Activated naive CD4-positive, alpha-beta T cell treated with anti-CD3 and anti-CD28 coated beads for 36 hours (primary cell): ENCODE data around the gene FASN. TPM values are rescaled to one million over a fixed set of nuclear protein-coding genes. Genes with fewer than 3 reads are reported as not detected.
A peak's percentile ranks its signal among the peaks of the same experiment; 100 is the strongest.

Source experiments
- CTCF ChIA-PET: fragments of 350-600 bp; sonication (Branson Sonifier 250); formaldehyde crosslinking; loops from one replicate; lab custom pipeline; 2021; ENCODE audit warnings: antibody characterized with exemption; lab: Charles Lee
- DNase-seq: peaks from one replicate; pipeline ENCODE4 v3.0.0-alpha.2; 2020
- H3K27ac Mint-ChIP-seq: one replicate; pipeline ENCODE4 v1.8.0; 2021; ENCODE audit warnings: mild to moderate bottlenecking, mixed read lengths
- H3K27me3 Mint-ChIP-seq: one replicate; pipeline ENCODE4 v1.8.0; 2021; ENCODE audit warnings: low read depth, mixed read lengths
- H3K36me3 Mint-ChIP-seq: one replicate; pipeline ENCODE4 v1.8.0; 2021; ENCODE audit warnings: low read depth, mixed read lengths
- H3K4me1 Mint-ChIP-seq: one replicate; pipeline ENCODE4 v1.8.0; 2021; ENCODE audit warnings: low read depth, mixed read lengths
- H3K4me3 Mint-ChIP-seq: one replicate; pipeline ENCODE4 v1.8.0; 2021; ENCODE audit warnings: mild to moderate bottlenecking, moderate library complexity, mixed read lengths
- H3K9me3 Mint-ChIP-seq: one replicate; pipeline ENCODE4 v1.8.0; 2021; ENCODE audit warnings: mixed read lengths
- intact Hi-C: fragments of 100-400 bp; cut with micrococcal nuclease; formaldehyde crosslinking; loops from one replicate; pipeline ENCODE4 v1.15.1; 2023
- total RNA-seq, 2 experiments: library from RNA; stranded (reverse); gene quantifications; one replicate each; pipeline ENCODE4 v1.2.3, GENCODE V29; 2021

FASN gene
- total RNA-seq, 2 experiments from 2014 or later = 183 to 195 TPM

GRCh38 chr17:82058855-82059249, 39.2 kb downstream of the FASN start:
- Mint-ChIP-seq H3K4me3 (no peak overlapping the region), H3K36me3 (peaks cover 2% of the 10 kb centered on the region), H3K4me1 (peaks cover 1% of the 10 kb centered on the region), H3K9me3 (no peaks in the 10 kb centered on the region), H3K27me3 (no peaks in the 10 kb centered on the region), H3K27ac (no peak overlapping the region)
- intact Hi-C loops = no loop called here
- DNase-seq = no peak
- CTCF ChIA-PET = no interaction called here

DNA sequence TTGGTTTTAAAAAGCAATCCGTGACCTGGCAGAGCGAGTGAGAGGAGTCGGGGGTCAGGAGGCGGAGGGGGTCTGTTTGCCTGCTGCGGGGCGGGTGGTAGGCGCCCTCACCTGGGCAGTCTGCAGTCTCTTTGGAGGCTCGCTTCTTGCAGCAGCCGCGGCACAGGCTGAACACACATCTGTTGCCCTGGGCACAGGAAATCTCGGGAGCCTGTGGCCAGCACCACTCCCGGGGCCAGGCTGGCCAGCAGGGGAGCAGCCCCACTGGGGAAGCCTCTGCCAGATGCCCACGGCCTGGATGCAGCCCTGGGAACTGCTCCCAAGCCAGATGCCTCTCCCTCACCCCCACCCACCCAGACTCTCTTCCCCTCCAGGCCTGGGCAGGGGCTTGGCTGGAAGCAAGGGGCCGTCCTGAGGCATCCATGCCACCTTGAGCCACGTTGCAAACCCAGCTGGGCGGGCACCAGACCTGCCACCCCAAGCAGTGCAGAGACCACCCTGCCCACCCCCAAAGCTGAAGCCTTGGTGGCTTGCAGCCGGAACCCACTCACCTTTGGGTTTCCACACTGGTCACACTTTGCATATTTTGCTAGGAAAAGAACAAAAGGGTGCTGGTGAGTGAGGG, 39.7 kb downstream of the FASN start:
- no peaks in the 10 kb centered on the region for H3K27me3 Mint-ChIP-seq
- H3K36me3 Mint-ChIP-seq = peaks cover 2% of the 10 kb centered on the region
- no peak for DNase-seq
- H3K27ac Mint-ChIP-seq = no peak overlapping the region
- H3K9me3 Mint-ChIP-seq = no peaks in the 10 kb centered on the region
- CTCF ChIA-PET = no interaction called here
- H3K4me3 Mint-ChIP-seq = no peak overlapping the region
- peaks cover 5% of the 10 kb centered on the region for H3K4me1 Mint-ChIP-seq
- intact Hi-C loops = no loop called here

DNA sequence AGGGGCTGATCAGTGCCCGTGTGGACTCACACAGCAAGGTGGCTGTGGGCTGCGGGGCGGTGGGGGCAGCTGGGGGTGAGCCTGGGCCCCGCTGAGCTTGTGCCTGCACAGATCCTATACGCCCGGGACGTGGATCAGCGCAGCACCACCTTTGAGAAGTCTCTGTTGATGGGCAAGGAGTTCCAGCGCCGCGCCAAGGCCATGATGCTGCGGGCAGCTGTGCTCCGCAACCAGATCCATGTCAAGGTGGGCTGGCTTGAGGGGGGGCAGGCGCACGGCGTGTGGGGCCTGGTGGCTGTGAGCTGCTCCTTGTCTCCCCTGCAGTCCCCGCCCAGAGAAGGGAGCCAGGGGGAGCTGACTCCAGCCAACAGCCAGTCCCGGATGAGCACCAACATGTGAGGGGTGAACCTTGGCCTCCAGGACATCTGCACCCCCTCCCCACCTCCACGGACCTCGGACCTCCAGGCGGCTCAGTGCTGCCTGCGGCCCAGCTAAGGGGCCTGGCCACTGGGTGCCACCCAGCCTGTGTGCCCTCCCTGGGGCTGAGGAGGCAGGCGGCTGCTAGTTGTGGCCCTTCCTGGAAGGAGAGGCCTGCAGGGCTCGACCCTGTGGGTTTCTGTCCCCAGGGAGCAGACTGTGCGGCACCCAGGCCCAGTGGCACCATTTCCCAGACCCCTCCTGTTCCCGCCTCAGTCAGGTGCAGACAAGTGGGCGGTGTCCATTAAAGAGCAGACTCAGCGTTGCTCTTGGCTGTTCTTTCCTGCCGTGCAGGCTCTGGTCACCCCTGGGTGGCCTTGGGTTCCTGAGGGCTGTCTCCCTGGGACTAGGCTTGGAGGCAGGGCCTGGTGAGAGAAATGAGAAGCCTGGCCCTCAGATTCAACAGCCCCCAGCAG, 41.1 kb downstream of the FASN start:
- CTCF ChIA-PET = interaction anchor here (1.0 kb wide), 1 partner anchor 9 kb away, joined by 4 read pairs; the partner anchor contains the start of gene DUS1L
- Mint-ChIP-seq H3K36me3 (peaks cover 2% of the 10 kb centered on the region), H3K4me1 (peaks cover 13% of the 10 kb centered on the region)

GRCh38 chr17:82055965-82056728, 41.9 kb downstream of the FASN start:
- CTCF ChIA-PET = interaction anchor here (1.0 kb wide), 1 partner anchor 10 kb away, joined by 4 read pairs; the partner anchor contains the start of gene DUS1L
- intact Hi-C loops = no loop called here
- Mint-ChIP-seq H3K27me3 (no peaks in the 10 kb centered on the region), H3K36me3 (peaks cover 2% of the 10 kb centered on the region), H3K4me3 (no peak overlapping the region), H3K4me1 (peaks cover 13% of the 10 kb centered on the region), H3K27ac (no peak overlapping the region), H3K9me3 (no peaks in the 10 kb centered on the region)
- DNase-seq = no peak

More for the DNA sequence above, 41.1 kb downstream of the FASN start:
- no peaks in the 10 kb centered on the region for H3K9me3 Mint-ChIP-seq
- no peak overlapping the region for H3K27ac Mint-ChIP-seq
- intact Hi-C loops = no loop called here
- no peaks in the 10 kb centered on the region for H3K27me3 Mint-ChIP-seq
- no peak for DNase-seq
- H3K4me3 Mint-ChIP-seq = no peak overlapping the region

- intact Hi-C loops = no loop called here
- Mint-ChIP-seq H3K27ac (no peak overlapping the region), H3K27me3 (no peaks in the 10 kb centered on the region), H3K36me3 (peaks cover 2% of the 10 kb centered on the region), H3K4me3 (no peak overlapping the region), H3K9me3 (no peaks in the 10 kb centered on the region), H3K4me1 (peaks cover 19% of the 10 kb centered on the region)
- no peak for DNase-seq
- CTCF ChIA-PET = interaction anchor here (1.1 kb wide), 1 partner anchor 133 kb away, joined by 3 read pairs; no protein-coding TSS in a partner anchor
These were observed 42.7 kb downstream of the FASN start for GRCh38 chr17:82055023-82055964.

GRCh38 chr17:82054351-82055022, 43.5 kb downstream of the FASN start:
- CTCF ChIA-PET = interaction anchor here (0.6 to 1.1 kb wide), 2 partner anchors 14 to 133 kb away, joined by 3 read pairs; no protein-coding TSS in a partner anchor
- Mint-ChIP-seq H3K36me3 (peaks cover 2% of the 10 kb centered on the region), H3K4me3 (peak overlapping the region; percentile 24), H3K9me3 (no peaks in the 10 kb centered on the region), H3K27me3 (no peaks in the 10 kb centered on the region), H3K4me1 (peaks cover 22% of the 10 kb centered on the region), H3K27ac (no peak overlapping the region)
- DNase-seq = no peak
- intact Hi-C loops = no loop called here

DNA sequence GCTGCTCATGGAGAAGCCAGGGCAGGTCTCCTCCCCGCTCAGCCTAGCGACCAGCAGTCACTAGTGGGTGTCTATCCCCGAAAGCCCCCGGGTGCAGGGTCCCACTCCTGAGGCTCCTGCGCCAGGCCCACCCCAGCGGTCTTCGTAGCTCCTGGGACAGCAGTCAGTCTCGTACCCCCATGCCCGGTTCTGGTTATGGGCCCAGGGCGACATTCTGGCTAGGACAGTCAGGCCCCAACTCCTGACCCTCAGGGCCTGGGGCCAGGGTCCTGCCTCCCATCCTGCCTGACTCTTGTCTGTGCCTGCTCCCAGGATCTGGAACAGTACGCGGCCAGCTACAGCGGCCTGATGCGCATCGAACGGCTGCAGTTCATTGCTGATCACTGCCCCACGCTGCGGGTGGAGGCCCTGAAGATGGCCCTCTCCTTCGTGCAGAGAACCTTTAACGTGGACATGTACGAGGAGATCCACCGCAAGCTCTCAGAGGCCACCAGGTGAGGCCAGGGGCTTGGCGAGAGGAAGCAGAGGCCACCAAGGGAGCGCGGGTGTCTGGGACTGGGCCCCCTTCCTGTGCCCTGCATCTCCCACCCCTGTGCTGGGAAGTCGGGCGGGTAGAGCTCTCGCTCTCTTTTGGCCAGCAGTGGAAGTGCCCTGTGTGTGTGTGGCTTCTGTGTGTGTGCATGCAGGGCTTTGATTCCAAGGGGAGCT, 44.3 kb downstream of the FASN start:
- CTCF ChIA-PET = interaction anchor here (0.6 kb wide), 1 partner anchor 15 kb away, joined by 3 read pairs; no protein-coding TSS in a partner anchor
- H3K4me3 Mint-ChIP-seq = peak overlapping the region; percentile 84
- no peaks in the 10 kb centered on the region for H3K27me3 Mint-ChIP-seq
- H3K36me3 Mint-ChIP-seq = peaks cover 2% of the 10 kb centered on the region
- peaks cover 22% of the 10 kb centered on the region for H3K4me1 Mint-ChIP-seq
- intact Hi-C loops = no loop called here
- H3K9me3 Mint-ChIP-seq = no peaks in the 10 kb centered on the region
- DNase-seq = no peak
- H3K27ac Mint-ChIP-seq = no peak overlapping the region

DNA sequence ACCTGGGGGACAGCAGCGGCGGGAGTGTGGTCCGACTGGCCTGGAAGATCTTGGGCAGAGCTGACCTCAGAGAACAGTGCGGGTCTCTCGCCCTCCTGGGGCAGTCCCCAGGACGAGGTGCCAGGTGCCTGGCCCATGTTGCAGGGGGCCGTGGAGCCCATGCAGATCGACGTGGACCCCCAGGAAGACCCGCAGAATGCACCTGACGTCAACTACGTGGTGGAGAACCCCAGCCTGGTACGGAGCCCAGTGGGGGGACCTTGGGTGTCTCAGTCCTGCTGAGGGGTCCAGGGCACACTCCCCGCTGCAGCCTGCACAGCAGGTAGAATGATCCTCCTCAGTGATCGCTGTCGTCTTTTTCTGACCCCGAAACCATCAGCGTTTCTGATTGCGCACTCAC, 44.9 kb downstream of the FASN start:
- no peak for DNase-seq
- peaks cover 2% of the 10 kb centered on the region for H3K36me3 Mint-ChIP-seq
- H3K4me3 Mint-ChIP-seq = peak overlapping the region; percentile 84
- H3K9me3 Mint-ChIP-seq = no peaks in the 10 kb centered on the region
- H3K27me3 Mint-ChIP-seq = no peaks in the 10 kb centered on the region
- intact Hi-C loops = no loop called here
- CTCF ChIA-PET = no interaction called here
- peaks cover 22% of the 10 kb centered on the region for H3K4me1 Mint-ChIP-seq
- H3K27ac Mint-ChIP-seq = no peak overlapping the region

GRCh38 chr17:82052638-82053059, 45.4 kb downstream of the FASN start:
- no peaks in the 10 kb centered on the region for H3K9me3 Mint-ChIP-seq
- CTCF ChIA-PET = no interaction called here
- H3K4me3 Mint-ChIP-seq = peak overlapping the region; percentile 84
- intact Hi-C loops = no loop called here
- H3K27me3 Mint-ChIP-seq = no peaks in the 10 kb centered on the region
- H3K27ac Mint-ChIP-seq = peak overlapping the region; percentile 41
- H3K36me3 Mint-ChIP-seq = no peaks in the 10 kb centered on the region
- H3K4me1 Mint-ChIP-seq = peaks cover 22% of the 10 kb centered on the region
- DNase-seq = no peak

GRCh38 chr17:82051776-82052637, 46.0 kb downstream of the FASN start, which contains the start of the genes GPS1 and RFNG:
GPS1 (plus strand) TSS chr17:82051898; CDS start chr17:82051932, 34 bp downstream.
RFNG (minus strand) TSS chr17:82051811; CDS start chr17:82051766, 45 bp downstream.
- Mint-ChIP-seq H3K36me3 (no peaks in the 10 kb centered on the region), H3K27me3 (no peaks in the 10 kb centered on the region), H3K4me1 (peaks cover 22% of the 10 kb centered on the region), H3K27ac (peak within 1 kb of the TSS; percentile 56), H3K9me3 (no peaks in the 10 kb centered on the region), H3K4me3 (peak within 1 kb of the TSS; percentile 84)
- DNase-seq = peak; percentile 80
- CTCF ChIA-PET = no interaction called here
- intact Hi-C loops = no loop called here
